ENCODE results near the gene KLK6. TPM values are rescaled to one million over a fixed set of nuclear protein-coding genes. Genes with fewer than 3 reads are reported as not detected.

Gene KLK6
- polyA plus RNA-seq (2012; ENCODE audit: insufficient read depth, insufficient read length, low read depth), result 1.8 TPM

- Histone ChIP-seq H3K4me3 (ENCODE audit: low read depth, low read length) (no peak within 1 kb of the TSS), H3K27me3 (peaks cover 16% of the 10 kb centered on the region), H3K36me3 (no peaks in the 10 kb centered on the region), H3K4me1 (no peaks in the 10 kb centered on the region), H3K9me3 (no peaks in the 10 kb centered on the region)
- DNase-seq, result no peak
- TF ChIP-seq CTCF (IDR thresholded peaks at IDR 0.05; ENCODE audit: low read depth, low read length), result no peak
Measured at GRCh38 chr19:50969413-50969760, at the start of gene KLK6. Gene KLK6, minus strand, starts transcription at chr19:50969591. Its CDS starts 1,487 bp downstream, at chr19:50968104.

DNA sequence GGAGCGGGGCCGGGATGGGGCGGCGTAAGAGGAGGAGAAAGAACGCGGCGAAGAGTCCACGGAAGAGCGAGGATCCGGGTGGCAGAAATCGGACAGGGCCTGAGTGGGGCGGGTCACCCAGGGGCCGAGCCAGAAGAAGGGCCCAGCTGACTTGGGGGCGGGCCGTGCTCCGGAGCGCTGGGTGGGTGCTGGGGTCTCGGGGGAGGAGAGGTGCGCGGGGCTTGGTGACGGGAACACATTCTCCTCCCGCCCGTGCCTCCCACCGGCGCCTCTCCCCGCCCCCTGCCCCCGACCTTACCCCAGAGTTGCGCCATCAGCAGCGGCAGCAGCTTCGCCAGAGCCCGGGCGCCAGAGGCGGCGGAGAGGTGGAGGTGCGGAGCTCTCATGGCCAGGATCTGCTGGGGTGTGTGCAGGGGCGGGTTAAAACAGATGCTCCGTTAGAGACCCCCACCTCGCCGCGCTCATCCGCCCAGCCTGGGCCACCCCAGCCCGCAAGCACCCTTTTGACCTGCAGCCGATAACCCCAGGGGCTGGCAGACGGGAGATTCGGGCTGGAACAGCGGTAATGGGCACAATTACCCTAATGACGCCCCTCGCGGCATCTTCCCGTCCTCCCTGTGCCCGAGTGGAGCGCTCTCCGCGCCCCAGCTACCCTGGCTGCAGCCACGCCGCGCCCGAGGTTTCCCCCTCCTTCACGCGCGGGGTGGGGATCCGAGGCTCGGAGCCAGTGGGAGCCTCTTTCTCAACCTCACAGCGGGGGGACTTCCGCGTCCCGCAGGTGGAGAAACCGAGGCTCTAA lies 49.6 kb upstream of the KLK6 start:
- Histone ChIP-seq H3K27me3 (peaks cover 62% of the 10 kb centered on the region), H3K9me3 (no peaks in the 10 kb centered on the region), H3K4me3 (ENCODE audit: low read depth, low read length) (no peak overlapping the region), H3K4me1 (no peaks in the 10 kb centered on the region), H3K36me3 (no peaks in the 10 kb centered on the region)
- DNase-seq, result no peak
- no peak for TF ChIP-seq CTCF (IDR thresholded peaks at IDR 0.05; ENCODE audit: low read depth, low read length)

- Histone ChIP-seq H3K4me3 (ENCODE audit: low read depth, low read length) (no peak overlapping the region), H3K27me3 (peaks cover 43% of the 10 kb centered on the region), H3K9me3 (no peaks in the 10 kb centered on the region), H3K4me1 (no peaks in the 10 kb centered on the region), H3K36me3 (no peaks in the 10 kb centered on the region)
- TF ChIP-seq CTCF (IDR thresholded peaks at IDR 0.05; ENCODE audit: low read depth, low read length), result peak; percentile 45
- peak; percentile 27 for DNase-seq
Measured at GRCh38 chr19:51016798-51017683, 47.6 kb upstream of the KLK6 start.

DNA sequence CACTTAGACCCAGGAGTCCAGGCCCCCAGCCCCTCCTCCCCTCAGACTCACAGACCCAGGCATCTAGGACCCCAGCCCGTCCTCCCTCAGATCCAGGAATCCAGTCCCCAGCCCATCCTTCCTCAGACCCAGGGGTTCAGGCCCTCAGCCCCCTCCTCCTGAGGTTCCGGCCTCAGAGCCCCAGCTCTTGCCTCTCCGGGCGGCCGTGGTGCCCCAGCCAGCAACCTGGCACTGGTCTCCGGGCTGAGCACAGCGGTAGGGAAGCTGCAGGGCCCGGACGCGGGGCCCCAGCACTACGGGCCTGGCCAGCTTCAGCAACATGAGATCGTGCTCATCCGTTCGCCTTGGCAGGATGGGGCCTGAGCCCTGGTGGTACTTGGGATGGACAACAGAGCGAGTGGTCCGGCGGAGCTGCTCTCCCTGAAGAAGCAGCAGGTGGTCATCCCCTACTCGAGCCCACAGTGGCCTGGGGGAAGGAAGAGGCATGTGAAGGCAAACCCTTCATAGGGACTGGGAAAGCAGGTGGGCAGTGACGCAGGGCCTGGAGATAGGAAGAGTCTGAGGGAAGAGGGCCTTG lies 46.4 kb upstream of the KLK6 start:
- Histone ChIP-seq H3K9me3 (no peaks in the 10 kb centered on the region), H3K36me3 (no peaks in the 10 kb centered on the region), H3K27me3 (peaks cover 36% of the 10 kb centered on the region), H3K4me3 (ENCODE audit: low read depth, low read length) (no peak overlapping the region), H3K4me1 (no peaks in the 10 kb centered on the region)
- no peak for TF ChIP-seq CTCF (IDR thresholded peaks at IDR 0.05; ENCODE audit: low read depth, low read length)
- no peak for DNase-seq

DNA sequence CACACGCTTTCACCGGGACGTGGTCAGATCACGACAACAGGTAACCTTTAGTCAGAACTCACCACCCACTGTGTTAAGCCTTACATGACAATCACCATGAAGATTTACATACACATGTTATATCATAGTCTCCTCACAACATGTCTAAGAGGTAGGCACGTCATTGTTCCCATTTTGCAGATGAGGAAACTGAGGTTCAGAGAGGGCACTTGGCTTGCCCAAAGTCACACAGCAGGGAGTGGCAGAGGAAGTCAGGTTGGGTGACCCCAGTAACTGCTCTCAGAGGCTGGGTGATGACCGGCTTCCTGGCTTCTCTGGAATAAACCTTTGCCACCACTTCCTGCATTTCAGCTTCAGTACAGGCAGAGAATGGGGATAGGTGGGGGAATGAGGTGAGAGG lies 44.9 kb upstream of the KLK6 start:
- no peak for DNase-seq
- TF ChIP-seq CTCF (IDR thresholded peaks at IDR 0.05; ENCODE audit: low read depth, low read length), result no peak
- no peaks in the 10 kb centered on the region for H3K36me3 ChIP-seq
- no peaks in the 10 kb centered on the region for H3K4me1 ChIP-seq
- H3K27me3 ChIP-seq, result peaks cover 28% of the 10 kb centered on the region
- H3K9me3 ChIP-seq, result no peaks in the 10 kb centered on the region
- no peak overlapping the region for H3K4me3 ChIP-seq (ENCODE audit: low read depth, low read length)

Data from BE2C (cell line).